PC-9 (cell line): ENCODE measurements around the gene UGT3A1.

Experiments
- EZH2 ChIP-seq: fragments of 200-600 bp; sonication (generic); IDR thresholded peaks from 2 replicates; pipeline ENCODE4 v1.8.0; 2017; ENCODE audit warnings: antibody characterized with exemption, low read depth
- TF ChIP-seq, protein P1 (sequence below): fragments of 200-600 bp; sonication (generic); conservative IDR thresholded peaks from 2 replicates; pipeline ENCODE4 v1.6.1; 2017; ENCODE audit warnings: mixed run types, antibody characterized with exemption, mild to moderate bottlenecking, moderate library complexity

GRCh38 chr5:35971878-35972210, 19.3 kb downstream of the UGT3A1 start:
- TF ChIP-seq, protein P1, sequence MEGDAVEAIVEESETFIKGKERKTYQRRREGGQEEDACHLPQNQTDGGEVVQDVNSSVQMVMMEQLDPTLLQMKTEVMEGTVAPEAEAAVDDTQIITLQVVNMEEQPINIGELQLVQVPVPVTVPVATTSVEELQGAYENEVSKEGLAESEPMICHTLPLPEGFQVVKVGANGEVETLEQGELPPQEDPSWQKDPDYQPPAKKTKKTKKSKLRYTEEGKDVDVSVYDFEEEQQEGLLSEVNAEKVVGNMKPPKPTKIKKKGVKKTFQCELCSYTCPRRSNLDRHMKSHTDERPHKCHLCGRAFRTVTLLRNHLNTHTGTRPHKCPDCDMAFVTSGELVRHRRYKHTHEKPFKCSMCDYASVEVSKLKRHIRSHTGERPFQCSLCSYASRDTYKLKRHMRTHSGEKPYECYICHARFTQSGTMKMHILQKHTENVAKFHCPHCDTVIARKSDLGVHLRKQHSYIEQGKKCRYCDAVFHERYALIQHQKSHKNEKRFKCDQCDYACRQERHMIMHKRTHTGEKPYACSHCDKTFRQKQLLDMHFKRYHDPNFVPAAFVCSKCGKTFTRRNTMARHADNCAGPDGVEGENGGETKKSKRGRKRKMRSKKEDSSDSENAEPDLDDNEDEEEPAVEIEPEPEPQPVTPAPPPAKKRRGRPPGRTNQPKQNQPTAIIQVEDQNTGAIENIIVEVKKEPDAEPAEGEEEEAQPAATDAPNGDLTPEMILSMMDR: no peak
- no peak for TF ChIP-seq EZH2
